ENCODE results near the gene LRRK1.

- TF ChIP-seq CTCF (IDR thresholded peaks at IDR 0.05): no peak
- TF ChIP-seq EZH2 (IDR thresholded peaks at IDR 0.05): no peak
Observed at GRCh38 chr15:101068523-101068960, 149.4 kb downstream of the LRRK1 start.

All from neural progenitor cell (in vitro differentiated cells).